Measurements from ENCODE around the gene CATSPERZ. TPM values are rescaled to one million over a fixed set of nuclear protein-coding genes. Genes with fewer than 3 reads are reported as not detected.

CATSPERZ gene
- total and polyA plus RNA-seq, 9 of the 15 experiments (the other 6 are each of a cell fraction or from before 2014, with no cell fraction given) = 0.86 to 8.5 (median 3.5) TPM

DNA sequence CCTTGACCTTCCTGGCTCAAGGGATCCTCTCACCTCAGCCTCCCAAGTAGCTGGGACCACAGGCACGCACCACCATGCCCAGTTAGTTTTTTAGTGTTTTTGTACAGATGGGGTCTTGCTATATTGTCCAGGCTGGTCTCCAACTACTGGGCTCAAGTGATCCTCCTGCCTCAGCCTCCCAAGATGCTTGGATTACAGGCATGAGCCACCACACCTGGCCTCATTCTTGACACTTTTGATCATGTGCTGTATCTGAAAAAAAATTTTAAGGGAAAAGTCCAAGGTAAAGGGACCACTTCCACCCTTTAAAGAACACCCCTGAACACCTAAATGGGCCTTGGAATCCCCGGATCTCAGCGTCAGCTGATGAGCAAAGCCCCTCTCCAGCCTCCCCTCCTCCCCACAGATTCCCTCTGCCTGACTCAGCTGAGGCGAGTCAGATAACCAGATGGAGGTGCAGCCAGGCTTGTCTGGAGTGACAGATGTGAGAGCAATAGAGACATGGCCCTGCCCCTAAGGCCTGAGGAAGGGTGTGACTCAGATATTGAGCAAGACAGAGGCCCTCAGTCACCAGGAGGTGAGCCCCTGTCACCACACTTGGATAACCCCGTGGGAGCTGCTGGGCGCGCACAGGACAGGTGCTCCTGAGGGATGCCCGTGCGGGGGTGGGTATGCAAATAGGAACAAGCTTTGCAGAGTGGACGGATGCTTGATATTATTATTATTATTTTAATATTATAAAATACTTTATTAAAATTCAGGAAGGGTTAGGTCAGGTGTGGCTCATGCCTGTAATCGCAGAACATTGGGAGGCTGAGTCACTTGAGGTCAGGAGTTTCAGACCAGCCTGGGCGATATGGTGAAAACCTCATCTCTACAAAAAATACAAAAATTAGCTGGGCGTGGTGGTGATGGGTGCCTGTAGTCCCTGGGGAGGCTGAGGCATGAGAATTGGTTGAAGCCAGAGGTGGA is 34.9 kb downstream of the CATSPERZ start (continued):
- TF ChIP-seq, protein P1, sequence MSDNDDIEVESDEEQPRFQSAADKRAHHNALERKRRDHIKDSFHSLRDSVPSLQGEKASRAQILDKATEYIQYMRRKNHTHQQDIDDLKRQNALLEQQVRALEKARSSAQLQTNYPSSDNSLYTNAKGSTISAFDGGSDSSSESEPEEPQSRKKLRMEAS (CRISPR knock-in tag; IDR thresholded peaks at IDR 0.05) = peak; percentile 71
- TF ChIP-seq EGR1 (conservative IDR thresholded peaks at IDR 0.05) (peak; percentile 88), PHTF2 (CRISPR knock-in tag; IDR thresholded peaks at IDR 0.05) (no peak), GATAD2A (IDR thresholded peaks at IDR 0.05) (peak; percentile 74; the same call in 1 of the 2 replicates), ZNF174 (CRISPR knock-in tag; IDR thresholded peaks at IDR 0.05) (no peak), ZNF436 (CRISPR knock-in tag; IDR thresholded peaks at IDR 0.05) (no peak), CREBBP (IDR thresholded peaks at IDR 0.05; ENCODE audit: low read depth, low read length) (no peak), RBM15 (IDR thresholded peaks at IDR 0.05; ENCODE audit: insufficient read depth, low read length) (no peak), MTA1 (IDR thresholded peaks at IDR 0.05; ENCODE audit: borderline replicate concordance) (no peak; the same call in 1 of the 2 replicates), MCM5 (IDR thresholded peaks at IDR 0.05; ENCODE audit: low read depth) (no peak), POLR2AphosphoS2 (IDR thresholded peaks at IDR 0.05; ENCODE audit: low read length) (no peak), ZNF79 (CRISPR knock-in tag; IDR thresholded peaks at IDR 0.05; ENCODE audit: low read depth) (no peak), HDAC8 (tag; IDR thresholded peaks at IDR 0.05) (0 out of 2 replicates have a peak, but pooled peaks have one; percentile 44), ESRRA (IDR thresholded peaks at IDR 0.05; ENCODE audit: borderline replicate concordance, low read depth) (peak; percentile 83), MAFK (IDR thresholded peaks at IDR 0.05; ENCODE audit: low read length) (peak; percentile 77), CEBPB (tag; IDR thresholded peaks at IDR 0.05) (peak; percentile 100), KAT2B (IDR thresholded peaks at IDR 0.05; ENCODE audit: low read depth, low read length) (no peak)
- TF ChIP-seq, protein P2, sequence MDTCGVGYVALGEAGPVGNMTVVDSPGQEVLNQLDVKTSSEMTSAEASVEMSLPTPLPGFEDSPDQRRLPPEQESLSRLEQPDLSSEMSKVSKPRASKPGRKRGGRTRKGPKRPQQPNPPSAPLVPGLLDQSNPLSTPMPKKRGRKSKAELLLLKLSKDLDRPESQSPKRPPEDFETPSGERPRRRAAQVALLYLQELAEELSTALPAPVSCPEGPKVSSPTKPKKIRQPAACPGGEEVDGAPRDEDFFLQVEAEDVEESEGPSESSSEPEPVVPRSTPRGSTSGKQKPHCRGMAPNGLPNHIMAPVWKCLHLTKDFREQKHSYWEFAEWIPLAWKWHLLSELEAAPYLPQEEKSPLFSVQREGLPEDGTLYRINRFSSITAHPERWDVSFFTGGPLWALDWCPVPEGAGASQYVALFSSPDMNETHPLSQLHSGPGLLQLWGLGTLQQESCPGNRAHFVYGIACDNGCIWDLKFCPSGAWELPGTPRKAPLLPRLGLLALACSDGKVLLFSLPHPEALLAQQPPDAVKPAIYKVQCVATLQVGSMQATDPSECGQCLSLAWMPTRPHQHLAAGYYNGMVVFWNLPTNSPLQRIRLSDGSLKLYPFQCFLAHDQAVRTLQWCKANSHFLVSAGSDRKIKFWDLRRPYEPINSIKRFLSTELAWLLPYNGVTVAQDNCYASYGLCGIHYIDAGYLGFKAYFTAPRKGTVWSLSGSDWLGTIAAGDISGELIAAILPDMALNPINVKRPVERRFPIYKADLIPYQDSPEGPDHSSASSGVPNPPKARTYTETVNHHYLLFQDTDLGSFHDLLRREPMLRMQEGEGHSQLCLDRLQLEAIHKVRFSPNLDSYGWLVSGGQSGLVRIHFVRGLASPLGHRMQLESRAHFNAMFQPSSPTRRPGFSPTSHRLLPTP (IDR thresholded peaks at IDR 0.05; ENCODE audit: borderline replicate concordance, extremely low read depth, insufficient read length) = no peak
- TF ChIP-seq, protein P3, sequence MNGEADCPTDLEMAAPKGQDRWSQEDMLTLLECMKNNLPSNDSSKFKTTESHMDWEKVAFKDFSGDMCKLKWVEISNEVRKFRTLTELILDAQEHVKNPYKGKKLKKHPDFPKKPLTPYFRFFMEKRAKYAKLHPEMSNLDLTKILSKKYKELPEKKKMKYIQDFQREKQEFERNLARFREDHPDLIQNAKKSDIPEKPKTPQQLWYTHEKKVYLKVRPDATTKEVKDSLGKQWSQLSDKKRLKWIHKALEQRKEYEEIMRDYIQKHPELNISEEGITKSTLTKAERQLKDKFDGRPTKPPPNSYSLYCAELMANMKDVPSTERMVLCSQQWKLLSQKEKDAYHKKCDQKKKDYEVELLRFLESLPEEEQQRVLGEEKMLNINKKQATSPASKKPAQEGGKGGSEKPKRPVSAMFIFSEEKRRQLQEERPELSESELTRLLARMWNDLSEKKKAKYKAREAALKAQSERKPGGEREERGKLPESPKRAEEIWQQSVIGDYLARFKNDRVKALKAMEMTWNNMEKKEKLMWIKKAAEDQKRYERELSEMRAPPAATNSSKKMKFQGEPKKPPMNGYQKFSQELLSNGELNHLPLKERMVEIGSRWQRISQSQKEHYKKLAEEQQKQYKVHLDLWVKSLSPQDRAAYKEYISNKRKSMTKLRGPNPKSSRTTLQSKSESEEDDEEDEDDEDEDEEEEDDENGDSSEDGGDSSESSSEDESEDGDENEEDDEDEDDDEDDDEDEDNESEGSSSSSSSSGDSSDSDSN (IDR thresholded peaks at IDR 0.05; ENCODE audit: borderline replicate concordance in 1 of 2, low read depth in 2 of 2, low read length in 2 of 2) = no peak
- TF ChIP-seq, protein P4, sequence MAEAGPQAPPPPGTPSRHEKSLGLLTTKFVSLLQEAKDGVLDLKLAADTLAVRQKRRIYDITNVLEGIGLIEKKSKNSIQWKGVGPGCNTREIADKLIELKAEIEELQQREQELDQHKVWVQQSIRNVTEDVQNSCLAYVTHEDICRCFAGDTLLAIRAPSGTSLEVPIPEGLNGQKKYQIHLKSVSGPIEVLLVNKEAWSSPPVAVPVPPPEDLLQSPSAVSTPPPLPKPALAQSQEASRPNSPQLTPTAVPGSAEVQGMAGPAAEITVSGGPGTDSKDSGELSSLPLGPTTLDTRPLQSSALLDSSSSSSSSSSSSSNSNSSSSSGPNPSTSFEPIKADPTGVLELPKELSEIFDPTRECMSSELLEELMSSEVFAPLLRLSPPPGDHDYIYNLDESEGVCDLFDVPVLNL (CRISPR knock-in tag; IDR thresholded peaks at IDR 0.05; ENCODE audit: low read depth) = no peak
- TF ChIP-seq, protein P5, sequence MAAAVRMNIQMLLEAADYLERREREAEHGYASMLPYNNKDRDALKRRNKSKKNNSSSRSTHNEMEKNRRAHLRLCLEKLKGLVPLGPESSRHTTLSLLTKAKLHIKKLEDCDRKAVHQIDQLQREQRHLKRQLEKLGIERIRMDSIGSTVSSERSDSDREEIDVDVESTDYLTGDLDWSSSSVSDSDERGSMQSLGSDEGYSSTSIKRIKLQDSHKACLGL (CRISPR knock-in tag; IDR thresholded peaks at IDR 0.05; ENCODE audit: borderline replicate concordance, poor library complexity, severe bottlenecking) = no peak
